Body of pancreas (tissue), 4 donors: ENCODE results near the gene EGF.

ENCODE experiments used
- CTCF ChIP-seq, 7 experiments: fragments of 450-650 bp in 4 of 7; fragments of 200-600 bp in 3 of 7; sonication (generic) in 3 of 7; IDR thresholded peaks; one replicate each; pipeline ENCODE4 v1.5.1; 2016 to 2019; ENCODE audit warnings: antibody characterized with exemption in 7 of 7
- POLR2A ChIP-seq, 3 donors: fragments of 450-650 bp; IDR thresholded peaks; one replicate each; pipeline ENCODE4 v1.6.1; 2016; ENCODE audit warnings: antibody characterized with exemption in 3 of 3, mild to moderate bottlenecking in 2 of 3

GRCh38 chr4:109967798-109968520 lies 55.3 kb downstream of the EGF start:
- TF ChIP-seq CTCF (IDR thresholded peaks at IDR 0.05) (no peak), POLR2A (IDR thresholded peaks at IDR 0.05) (no peak)
